ENCODE results near the gene ARF3. TPM values are rescaled to one million over a fixed set of nuclear protein-coding genes. Genes with fewer than 3 reads are reported as not detected.

ARF3 gene
- total and polyA plus RNA-seq, 2 donors (not counting 3 experiments of a cell fraction or from before 2014, with no cell fraction given) = 149 to 172 TPM

DNA sequence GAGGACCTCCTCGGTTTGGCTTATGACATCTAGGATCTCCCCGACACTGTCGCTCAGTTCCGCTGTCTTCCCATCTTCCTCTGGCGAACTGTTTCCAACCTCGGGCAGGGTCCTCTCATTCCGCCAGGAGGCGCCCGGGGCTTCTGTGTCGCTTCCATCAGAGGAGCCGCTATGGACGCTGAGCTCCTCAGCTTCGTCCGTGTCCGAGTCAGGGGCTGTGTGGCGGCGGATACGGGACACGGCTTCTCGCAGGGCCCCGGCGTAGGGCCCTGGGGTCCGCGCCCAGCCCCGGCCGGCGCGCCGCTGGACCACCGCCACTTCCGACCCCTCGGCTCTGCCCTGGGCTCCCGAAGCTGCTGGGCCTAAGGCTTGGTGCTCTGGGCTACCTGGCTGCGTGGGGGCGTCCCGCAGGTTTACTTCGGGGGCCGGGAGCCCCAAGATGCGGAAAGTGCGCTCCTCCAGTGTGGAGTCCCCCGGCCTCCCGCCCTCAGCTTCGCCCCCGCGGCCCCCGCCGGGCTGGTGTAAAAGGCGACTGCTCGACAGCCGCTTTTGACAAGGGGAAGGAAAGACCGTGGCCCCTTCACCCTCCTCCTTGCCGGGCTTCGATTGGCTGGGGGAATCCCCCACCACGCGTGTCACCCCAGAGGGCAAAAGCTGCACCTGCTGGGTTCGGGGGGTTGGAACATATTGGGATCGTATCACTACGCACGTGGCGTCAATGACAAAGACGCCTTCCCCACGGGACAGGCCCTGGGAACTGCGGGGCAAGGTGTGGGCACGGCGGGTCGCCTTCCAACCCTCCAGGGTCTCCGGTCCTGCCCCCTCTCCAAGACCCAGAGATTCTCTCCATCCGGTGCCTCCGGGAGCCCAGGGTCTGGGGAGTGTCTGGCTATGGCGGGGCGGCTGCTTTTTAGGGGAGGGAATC, 39.8 kb upstream of the ARF3 start:
- TF ChIP-seq POLR2AphosphoS5 (IDR thresholded peaks at IDR 0.05; ENCODE audit: insufficient read depth, low read depth, low read length) = no peak
- peak; percentile 78 for TF ChIP-seq EZH2 (IDR thresholded peaks at IDR 0.05; ENCODE audit: borderline replicate concordance, low read depth, low read length, severe bottlenecking)
- TF ChIP-seq, protein P1, sequence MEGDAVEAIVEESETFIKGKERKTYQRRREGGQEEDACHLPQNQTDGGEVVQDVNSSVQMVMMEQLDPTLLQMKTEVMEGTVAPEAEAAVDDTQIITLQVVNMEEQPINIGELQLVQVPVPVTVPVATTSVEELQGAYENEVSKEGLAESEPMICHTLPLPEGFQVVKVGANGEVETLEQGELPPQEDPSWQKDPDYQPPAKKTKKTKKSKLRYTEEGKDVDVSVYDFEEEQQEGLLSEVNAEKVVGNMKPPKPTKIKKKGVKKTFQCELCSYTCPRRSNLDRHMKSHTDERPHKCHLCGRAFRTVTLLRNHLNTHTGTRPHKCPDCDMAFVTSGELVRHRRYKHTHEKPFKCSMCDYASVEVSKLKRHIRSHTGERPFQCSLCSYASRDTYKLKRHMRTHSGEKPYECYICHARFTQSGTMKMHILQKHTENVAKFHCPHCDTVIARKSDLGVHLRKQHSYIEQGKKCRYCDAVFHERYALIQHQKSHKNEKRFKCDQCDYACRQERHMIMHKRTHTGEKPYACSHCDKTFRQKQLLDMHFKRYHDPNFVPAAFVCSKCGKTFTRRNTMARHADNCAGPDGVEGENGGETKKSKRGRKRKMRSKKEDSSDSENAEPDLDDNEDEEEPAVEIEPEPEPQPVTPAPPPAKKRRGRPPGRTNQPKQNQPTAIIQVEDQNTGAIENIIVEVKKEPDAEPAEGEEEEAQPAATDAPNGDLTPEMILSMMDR (IDR thresholded peaks at IDR 0.05; ENCODE audit: extremely low read depth in 1 of 2, insufficient read depth in 1 of 2, low read depth in 1 of 2, low read length in 2 of 2) = peak; percentile 74 to 90
- Histone ChIP-seq H3K4me1 (ENCODE audit: control insufficient read depth, extremely low read depth, insufficient read depth, low read length) (peaks cover 11% of the 10 kb centered on the region), H2AFZ (ENCODE audit: low read depth, low read length) (peak overlapping the region; percentile 75), H3K4me3 (replicated peaks in 1 of 3; ENCODE audit: insufficient read depth in 1 of 3, low read depth in 1 of 3, low read length in 3 of 3) (peak overlapping the region in 1 of 3 experiments; percentile 25), H3K27ac (ENCODE audit: insufficient read depth, low read depth, low read length) (no peak overlapping the region), H3K36me3 (ENCODE audit: control insufficient read depth in 2 of 2, extremely low read depth in 1 of 2, insufficient read depth in 2 of 2, low read length in 2 of 2) (peaks cover 4 to 5% of the 10 kb centered on the region in 2 experiments), H3K9me1 (replicated peaks; ENCODE audit: control insufficient read depth, extremely low read depth, insufficient read depth, low read length) (no peaks in the 10 kb centered on the region), H3K9ac (replicated peaks; ENCODE audit: extremely low read depth, insufficient read depth, low read length) (no peak overlapping the region), H3K4me2 (ENCODE audit: insufficient read depth, low read length) (peak overlapping the region; percentile 10), H3K9me3 (replicated peaks; ENCODE audit: control insufficient read depth, insufficient read depth, low read length) (no peaks in the 10 kb centered on the region), H3K79me2 (ENCODE audit: control insufficient read depth, insufficient read depth, low read length) (no peaks in the 10 kb centered on the region), H3K27me3 (ENCODE audit: control insufficient read depth in 2 of 2, insufficient read depth in 2 of 2, low read length in 2 of 2) (peaks cover 18 to 26% of the 10 kb centered on the region in 2 experiments), H4K20me1 (replicated peaks; ENCODE audit: control insufficient read depth, extremely low read depth, insufficient read depth, low read length) (no peaks in the 10 kb centered on the region)
- peak; percentile 67 for DNase-seq (ENCODE audit: low read depth, low spot score)
- intact Hi-C loops (cut with micrococcal nuclease) = loop anchor here (1.0 kb wide), 2 partner anchors 21 to 124 kb away; partner anchors contain the start of gene PRKAG1
- POLR2A ChIA-PET = no interaction called here
- dilution Hi-C loops (cut with MboI; ENCODE audit: extremely low pct_ligation_motif_present, low sequenced_read_pairs) = no loop called here
- no TSS peak for BruUV-seq (replicated peaks)
- CTCF ChIA-PET = interaction anchor here (0.5 to 10.5 kb wide), 43 partner anchors 9 to 238 kb away, joined by 3 to 175 read pairs (median 5); partner anchors contain the start of genes ARF3, DDX23, FKBP11 and LMBR1L
- peak; percentile 94 for FAIRE-seq

Data from endothelial cell of umbilical vein (primary cell).